Neural progenitor cell (in vitro differentiated cells): Measurements from ENCODE around the gene MAN1A1. TPM values are rescaled to one million over a fixed set of nuclear protein-coding genes. Genes with fewer than 3 reads are reported as not detected.

Experiments
- DNase-seq: peaks from one replicate; pipeline ENCODE4 v3.0.0-alpha.2; 2016; ENCODE audit warnings: low spot score
- H2AFZ ChIP-seq: fragments of 200-600 bp; sonication (generic); replicated peaks from 2 replicates; pipeline ENCODE4 v1.6.1; 2016; ENCODE audit warnings: antibody characterized with exemption
- H3F3A ChIP-seq: fragments of 200-600 bp; sonication (generic); 2 replicates; pipeline ENCODE4 v1.6.1; 2016; ENCODE audit warnings: antibody characterized with exemption, low read depth
- H3K27ac ChIP-seq: fragments of 200-600 bp; sonication (generic); 2 replicates; pipeline ENCODE4 v1.5.1; 2016; ENCODE audit warnings: mild to moderate bottlenecking
- H3K27me3 ChIP-seq: fragments of 200-600 bp; sonication (generic); 2 replicates; pipeline ENCODE4 v1.6.1; 2016; ENCODE audit warnings: mild to moderate bottlenecking, moderate library complexity
- H3K36me3 ChIP-seq: fragments of 200-600 bp; sonication (generic); 2 replicates; pipeline ENCODE4 v1.5.1; 2016
- H3K4me1 ChIP-seq: fragments of 200-600 bp; sonication (generic); 2 replicates; pipeline ENCODE4 v1.6.1; 2016; ENCODE audit warnings: mixed run types
- H3K4me2 ChIP-seq: fragments of 200-600 bp; sonication (generic); 2 replicates; pipeline ENCODE4 v1.6.1; 2016
- H3K4me3 ChIP-seq: fragments of 200-600 bp; sonication (generic); 2 replicates; pipeline ENCODE4 v1.5.1; 2016
- H3K79me2 ChIP-seq: fragments of 200-600 bp; sonication (generic); 2 replicates; pipeline ENCODE4 v1.6.1; 2016; ENCODE audit warnings: low read depth
- H3K9ac ChIP-seq: fragments of 200-600 bp; sonication (generic); 2 replicates; pipeline ENCODE4 v1.6.1; 2016
- H3K9me3 ChIP-seq: fragments of 200-600 bp; sonication (generic); 2 replicates; pipeline ENCODE4 v1.5.1; 2016; ENCODE audit warnings: low read depth
- H4K20me1 ChIP-seq: fragments of 200-600 bp; sonication (generic); 2 replicates; pipeline ENCODE4 v1.6.1; 2016; ENCODE audit warnings: low read depth
- H3K27ac Mint-ChIP-seq: 3 replicates; pipeline ENCODE4 v1.8.0; 2021; ENCODE audit warnings: mixed read lengths
- H3K27me3 Mint-ChIP-seq: 2 replicates; pipeline ENCODE4 v1.8.0; 2022; ENCODE audit warnings: low read depth, mild to moderate bottlenecking, inconsistent platforms, moderate library complexity, mixed read lengths; ENCODE audit not compliant: insufficient read depth
- H3K36me3 Mint-ChIP-seq: 3 replicates; pipeline ENCODE4 v1.8.0; 2021; ENCODE audit warnings: mixed read lengths
- H3K4me1 Mint-ChIP-seq: 3 replicates; pipeline ENCODE4 v1.8.0; 2021; ENCODE audit warnings: mixed read lengths
- H3K4me3 Mint-ChIP-seq: 3 replicates; pipeline ENCODE4 v1.8.0; 2021; ENCODE audit warnings: mild to moderate bottlenecking, moderate library complexity, mixed read lengths
- H3K9me3 Mint-ChIP-seq: 3 replicates; pipeline ENCODE4 v1.8.0; 2020; ENCODE audit warnings: mixed read lengths
- EZH2 ChIP-seq: fragments of 200-600 bp; sonication (generic); IDR thresholded peaks from 2 replicates; pipeline ENCODE4 v1.6.1; 2017; ENCODE audit warnings: antibody characterized with exemption, mild to moderate bottlenecking, moderate library complexity
- EZH2phosphoT487 ChIP-seq: fragments of 200-600 bp; sonication (generic); IDR thresholded peaks from 2 replicates; pipeline ENCODE4 v1.6.1; 2017; ENCODE audit warnings: antibody characterized with exemption
- total RNA-seq: library from RNA; depleted of rRNA; stranded (reverse); fragments of >200 nt; gene quantifications from 2 replicates; pipeline ENCODE4 v1.2.3, GENCODE V29; 2015; ENCODE audit warnings: low replicate concordance
- TF ChIP-seq, protein P1 (sequence below): fragments of 200-600 bp; sonication (generic); IDR thresholded peaks from 2 replicates; pipeline ENCODE4 v1.5.1; 2017; ENCODE audit warnings: antibody characterized with exemption, mild to moderate bottlenecking

MAN1A1 gene
- total RNA-seq, 1 donor from 2014 or later = 5.2 TPM

DNA sequence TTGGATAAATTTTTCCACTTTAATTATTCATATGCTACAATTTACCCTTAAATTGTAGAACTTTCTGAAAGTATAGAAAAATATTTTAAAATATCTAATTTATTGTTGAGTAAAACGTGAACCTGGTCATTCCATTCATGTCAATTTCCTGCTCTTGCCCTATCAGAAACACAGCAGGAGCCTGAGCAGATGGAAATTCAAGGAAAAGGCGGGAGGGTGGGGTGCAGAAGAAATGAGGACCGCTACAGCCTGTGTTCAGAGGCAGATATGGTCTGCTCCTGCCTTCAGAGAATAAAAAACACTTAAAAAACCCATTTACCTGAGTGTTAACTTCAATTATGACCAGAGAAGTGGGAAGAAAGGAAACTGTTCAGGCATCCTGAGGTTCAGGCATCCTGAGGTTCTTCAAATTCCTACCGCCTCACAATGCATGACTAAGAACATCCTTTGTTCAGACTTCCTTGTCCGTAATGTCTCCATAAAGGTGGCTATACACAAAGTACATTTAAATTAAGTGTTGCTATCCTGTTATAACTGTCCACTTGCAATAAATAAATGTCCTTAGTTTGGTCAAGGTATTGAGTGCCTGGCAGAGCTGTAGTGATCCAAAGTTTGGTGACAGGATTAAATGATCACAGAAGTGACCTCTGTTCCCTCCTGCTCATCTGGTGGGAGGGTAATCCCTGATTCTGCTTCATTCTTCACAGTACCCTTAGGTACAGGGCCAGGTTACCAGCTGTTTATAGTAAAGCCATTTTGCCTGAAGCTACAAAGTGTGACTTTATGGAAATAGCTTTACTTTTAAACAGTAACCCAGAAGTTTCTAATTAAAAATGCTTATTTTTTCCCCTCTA, 109.1 kb downstream of the MAN1A1 start:
- H3F3A ChIP-seq = peaks cover 11% of the 10 kb centered on the region
- peaks cover 6% of the 10 kb centered on the region for H3K4me1 ChIP-seq
- H3K27ac Mint-ChIP-seq = no peak overlapping the region
- no peaks in the 10 kb centered on the region for H3K79me2 ChIP-seq
- peaks cover 8% of the 10 kb centered on the region for H3K9me3 Mint-ChIP-seq
- H3K27ac ChIP-seq = no peak overlapping the region
- peaks cover 2% of the 10 kb centered on the region for H3K36me3 Mint-ChIP-seq
- H3K9me3 ChIP-seq = no peaks in the 10 kb centered on the region
- TF ChIP-seq, protein P1, sequence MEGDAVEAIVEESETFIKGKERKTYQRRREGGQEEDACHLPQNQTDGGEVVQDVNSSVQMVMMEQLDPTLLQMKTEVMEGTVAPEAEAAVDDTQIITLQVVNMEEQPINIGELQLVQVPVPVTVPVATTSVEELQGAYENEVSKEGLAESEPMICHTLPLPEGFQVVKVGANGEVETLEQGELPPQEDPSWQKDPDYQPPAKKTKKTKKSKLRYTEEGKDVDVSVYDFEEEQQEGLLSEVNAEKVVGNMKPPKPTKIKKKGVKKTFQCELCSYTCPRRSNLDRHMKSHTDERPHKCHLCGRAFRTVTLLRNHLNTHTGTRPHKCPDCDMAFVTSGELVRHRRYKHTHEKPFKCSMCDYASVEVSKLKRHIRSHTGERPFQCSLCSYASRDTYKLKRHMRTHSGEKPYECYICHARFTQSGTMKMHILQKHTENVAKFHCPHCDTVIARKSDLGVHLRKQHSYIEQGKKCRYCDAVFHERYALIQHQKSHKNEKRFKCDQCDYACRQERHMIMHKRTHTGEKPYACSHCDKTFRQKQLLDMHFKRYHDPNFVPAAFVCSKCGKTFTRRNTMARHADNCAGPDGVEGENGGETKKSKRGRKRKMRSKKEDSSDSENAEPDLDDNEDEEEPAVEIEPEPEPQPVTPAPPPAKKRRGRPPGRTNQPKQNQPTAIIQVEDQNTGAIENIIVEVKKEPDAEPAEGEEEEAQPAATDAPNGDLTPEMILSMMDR = no peak
- TF ChIP-seq EZH2phosphoT487 (no peak), EZH2 (no peak)
- peaks cover 10% of the 10 kb centered on the region for H3K4me1 Mint-ChIP-seq
- DNase-seq = peak; percentile 54
- H3K9ac ChIP-seq = no peak overlapping the region
- no peak overlapping the region for H3K4me2 ChIP-seq
- no peak overlapping the region for H3K4me3 Mint-ChIP-seq
- no peaks in the 10 kb centered on the region for H3K36me3 ChIP-seq
- H3K27me3 Mint-ChIP-seq = no peaks in the 10 kb centered on the region
- no peak overlapping the region for H2AFZ ChIP-seq
- H4K20me1 ChIP-seq = no peaks in the 10 kb centered on the region
- no peak overlapping the region for H3K4me3 ChIP-seq
- H3K27me3 ChIP-seq = no peaks in the 10 kb centered on the region

- Histone ChIP-seq H3K4me3 (no peak overlapping the region), H2AFZ (no peak overlapping the region), H3K27ac (no peak overlapping the region), H3K79me2 (no peaks in the 10 kb centered on the region), H3K4me2 (no peak overlapping the region), H3F3A (peaks cover 11% of the 10 kb centered on the region), H3K36me3 (no peaks in the 10 kb centered on the region), H3K4me1 (peaks cover 6% of the 10 kb centered on the region), H3K9ac (no peak overlapping the region), H3K9me3 (no peaks in the 10 kb centered on the region), H3K27me3 (no peaks in the 10 kb centered on the region), H4K20me1 (no peaks in the 10 kb centered on the region)
- H3K27ac Mint-ChIP-seq = no peak overlapping the region
- peaks cover 10% of the 10 kb centered on the region for H3K4me1 Mint-ChIP-seq
- peaks cover 9% of the 10 kb centered on the region for H3K36me3 Mint-ChIP-seq
- no peak overlapping the region for H3K4me3 Mint-ChIP-seq
- no peak for DNase-seq
- TF ChIP-seq EZH2phosphoT487 = no peak
- TF ChIP-seq, protein P1 = no peak
- no peak for TF ChIP-seq EZH2
- H3K9me3 Mint-ChIP-seq = peaks cover 8% of the 10 kb centered on the region
- H3K27me3 Mint-ChIP-seq = no peaks in the 10 kb centered on the region
These were observed 112.3 kb downstream of the MAN1A1 start for GRCh38 chr6:119237177-119237715.

DNA sequence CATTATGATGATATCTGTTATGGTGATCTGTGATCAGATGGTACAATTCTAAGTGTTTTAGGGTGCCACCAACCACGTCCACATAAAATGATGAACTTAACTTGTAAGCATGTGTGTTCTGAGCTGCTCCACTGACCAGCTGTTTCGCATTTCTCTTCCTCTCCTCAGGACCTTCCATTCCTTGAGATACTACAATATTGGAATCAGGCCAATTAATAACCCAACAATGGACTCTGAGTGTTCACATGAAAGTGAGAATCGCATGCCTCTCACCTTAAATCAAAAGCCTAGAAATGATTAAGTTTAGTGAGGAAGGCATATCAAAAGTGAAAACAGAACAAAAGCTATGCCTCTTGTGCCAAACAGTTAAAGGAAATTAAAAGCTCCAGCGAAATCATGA, 114.6 kb downstream of the MAN1A1 start:
- Histone ChIP-seq H3K27ac (no peak overlapping the region), H3K36me3 (no peaks in the 10 kb centered on the region), H3K27me3 (no peaks in the 10 kb centered on the region), H3F3A (peaks cover under 1% of the 10 kb centered on the region), H3K9me3 (no peaks in the 10 kb centered on the region), H3K79me2 (no peaks in the 10 kb centered on the region), H2AFZ (no peak overlapping the region), H3K4me3 (no peak overlapping the region), H3K4me1 (no peaks in the 10 kb centered on the region), H4K20me1 (no peaks in the 10 kb centered on the region), H3K4me2 (no peak overlapping the region), H3K9ac (no peak overlapping the region)
- H3K27me3 Mint-ChIP-seq = no peaks in the 10 kb centered on the region
- H3K4me1 Mint-ChIP-seq = no peaks in the 10 kb centered on the region
- DNase-seq = no peak
- H3K27ac Mint-ChIP-seq = no peak overlapping the region
- H3K4me3 Mint-ChIP-seq = no peak overlapping the region
- TF ChIP-seq, protein P1 = no peak
- TF ChIP-seq EZH2phosphoT487 = no peak
- no peak for TF ChIP-seq EZH2
- peaks cover 8% of the 10 kb centered on the region for H3K9me3 Mint-ChIP-seq
- H3K36me3 Mint-ChIP-seq = peaks cover 9% of the 10 kb centered on the region
